Activated B cell treated with CpG ODN at 0.5 μM for 24 hours (primary cell): ENCODE results near the gene TCL1A. TPM values are rescaled to one million over a fixed set of nuclear protein-coding genes. Genes with fewer than 3 reads are reported as not detected.

ENCODE experiments used
- ATAC-seq: fragments of 200-7000 bp; cut with Tn5 transposase; one replicate; pipeline ENCODE4 v1.10.0; 2021; ENCODE audit warnings: low read depth, mild to moderate bottlenecking, moderate library complexity
- CTCF ChIA-PET: fragments of 350-600 bp; sonication (Branson Sonifier 250); formaldehyde crosslinking; loops from one replicate; lab custom pipeline; 2021; ENCODE audit warnings: antibody characterized with exemption; lab: Charles Lee
- POLR2A ChIA-PET: fragments of 350-600 bp; sonication (Branson Sonifier 250); formaldehyde crosslinking; loops from one replicate; lab custom pipeline; 2021; ENCODE audit warnings: antibody characterized with exemption; lab: Charles Lee
- DNase-seq: peaks from one replicate; pipeline ENCODE4 v3.0.0; 2022
- H3K27ac Mint-ChIP-seq: one replicate; pipeline ENCODE4 v1.8.0; 2020; ENCODE audit warnings: mixed read lengths
- H3K27me3 Mint-ChIP-seq: one replicate; pipeline ENCODE4 v1.8.0; 2021; ENCODE audit warnings: mixed read lengths
- H3K36me3 Mint-ChIP-seq: one replicate; pipeline ENCODE4 v1.8.0; 2021; ENCODE audit warnings: low read depth, mixed read lengths
- H3K4me1 Mint-ChIP-seq: one replicate; pipeline ENCODE4 v1.8.0; 2021; ENCODE audit warnings: mixed read lengths
- H3K4me3 Mint-ChIP-seq: one replicate; pipeline ENCODE4 v1.8.0; 2020; ENCODE audit warnings: mild to moderate bottlenecking, mixed read lengths
- H3K9me3 Mint-ChIP-seq: one replicate; pipeline ENCODE4 v1.8.0; 2020; ENCODE audit warnings: mixed read lengths
- CTCF ChIP-seq: fragments of 200-600 bp; IDR thresholded peaks from one replicate; pipeline ENCODE4 v1.8.0; 2022; ENCODE audit warnings: antibody characterized with exemption, mild to moderate bottlenecking
- intact Hi-C: fragments of 100-400 bp; cut with micrococcal nuclease; formaldehyde crosslinking; loops from one replicate; pipeline ENCODE4 v1.15.1; 2024
- total RNA-seq: library from RNA; stranded (reverse); gene quantifications from 2 replicates; pipeline ENCODE4 v1.2.3, GENCODE V29; 2022

The TCL1A gene
- total RNA-seq, 1 donor from 2014 or later, result 234 TPM

GRCh38 chr14:95710106-95710505, 3.8 kb downstream of the TCL1A start:
- H3K9me3 Mint-ChIP-seq, result no peaks in the 10 kb centered on the region
- intact Hi-C loops, result loop anchor here (10.0 kb wide), 1 partner anchor 265 kb away; no protein-coding TSS in a partner anchor
- ATAC-seq (no peak), DNase-seq (no peak)
- TF ChIP-seq CTCF, result no peak
- H3K4me1 Mint-ChIP-seq, result peaks cover 78% of the 10 kb centered on the region
- ChIA-PET CTCF (interaction anchor here (2.4 kb wide), 1 partner anchor 64 kb away, joined by 13 read pairs; no protein-coding TSS in a partner anchor), POLR2A (interaction anchor here (0.9 to 6.6 kb wide), 6 partner anchors 12 to 64 kb away, joined by 3 to 116 read pairs (median 18); no protein-coding TSS in a partner anchor)
- peaks cover 41% of the 10 kb centered on the region for H3K36me3 Mint-ChIP-seq
- H3K4me3 Mint-ChIP-seq, result no peak overlapping the region
- peaks cover 22% of the 10 kb centered on the region for H3K27me3 Mint-ChIP-seq
- H3K27ac Mint-ChIP-seq, result peak overlapping the region; percentile 94

- Mint-ChIP-seq H3K4me3 (peak overlapping the region; percentile 2), H3K4me1 (peaks cover 86% of the 10 kb centered on the region), H3K27ac (peak overlapping the region; percentile 83), H3K36me3 (peaks cover 31% of the 10 kb centered on the region), H3K9me3 (no peaks in the 10 kb centered on the region), H3K27me3 (peaks cover 12% of the 10 kb centered on the region)
- no peak for DNase-seq
- intact Hi-C loops, result loop anchor here (1.0 to 2.0 kb wide), 2 partner anchors 8 to 43 kb away; no protein-coding TSS in a partner anchor
- ChIA-PET POLR2A (interaction anchor here (1.0 to 6.6 kb wide), 2 partner anchors 9 to 21 kb away, joined by 3 to 116 read pairs; no protein-coding TSS in a partner anchor), CTCF (no interaction called here)
- ATAC-seq, result peak; percentile 50
- no peak for TF ChIP-seq CTCF
These were observed 6.6 kb downstream of the TCL1A start for GRCh38 chr14:95707327-95707726.

- Mint-ChIP-seq H3K36me3 (peaks cover 20% of the 10 kb centered on the region), H3K9me3 (peaks cover 2% of the 10 kb centered on the region), H3K27ac (peak overlapping the region; percentile 64), H3K27me3 (peaks cover 6% of the 10 kb centered on the region), H3K4me3 (no peak overlapping the region), H3K4me1 (peaks cover 86% of the 10 kb centered on the region)
- DNase-seq, result no peak
- no peak for TF ChIP-seq CTCF
- POLR2A ChIA-PET, result interaction anchor here (1.0 to 1.6 kb wide), 2 partner anchors 9 to 41 kb away, joined by 3 to 4 read pairs; no protein-coding TSS in a partner anchor
- intact Hi-C loops, result no loop called here
- ATAC-seq, result no peak
- CTCF ChIA-PET, result interaction anchor here (1.0 kb wide), 1 partner anchor 68 kb away, joined by 3 read pairs; no protein-coding TSS in a partner anchor
These were observed 8.4 kb downstream of the TCL1A start for GRCh38 chr14:95705518-95705917.

- peaks cover 3% of the 10 kb centered on the region for H3K27me3 Mint-ChIP-seq
- ATAC-seq (no peak), DNase-seq (no peak)
- POLR2A ChIA-PET, result interaction anchor here (0.7 kb wide), 1 partner anchor 49 kb away, joined by 8 read pairs; no protein-coding TSS in a partner anchor
- H3K27ac Mint-ChIP-seq, result peak overlapping the region; percentile 94
- no peak for TF ChIP-seq CTCF
- H3K9me3 Mint-ChIP-seq, result peaks cover 2% of the 10 kb centered on the region
- H3K4me1 Mint-ChIP-seq, result peaks cover 85% of the 10 kb centered on the region
- CTCF ChIA-PET, result interaction anchor here (1.5 kb wide), 1 partner anchor 71 kb away, joined by 5 read pairs; no protein-coding TSS in a partner anchor
- peaks cover 4% of the 10 kb centered on the region for H3K36me3 Mint-ChIP-seq
- intact Hi-C loops, result no loop called here
- peak overlapping the region; percentile 3 for H3K4me3 Mint-ChIP-seq
These were observed 10.1 kb downstream of the TCL1A start for GRCh38 chr14:95703805-95704204.

GRCh38 chr14:95703341-95703740, 10.6 kb downstream of the TCL1A start:
- peaks cover 2% of the 10 kb centered on the region for H3K36me3 Mint-ChIP-seq
- H3K27ac Mint-ChIP-seq, result peak overlapping the region; percentile 94
- DNase-seq, result no peak
- H3K27me3 Mint-ChIP-seq, result peaks cover 2% of the 10 kb centered on the region
- intact Hi-C loops, result no loop called here
- TF ChIP-seq CTCF, result no peak
- ChIA-PET POLR2A (interaction anchor here (0.7 to 1.3 kb wide), 2 partner anchors 8 to 48 kb away, joined by 6 to 8 read pairs; no protein-coding TSS in a partner anchor), CTCF (interaction anchor here (1.5 kb wide), 1 partner anchor 71 kb away, joined by 5 read pairs; no protein-coding TSS in a partner anchor)
- peaks cover 85% of the 10 kb centered on the region for H3K4me1 Mint-ChIP-seq
- ATAC-seq, result no peak
- peaks cover 2% of the 10 kb centered on the region for H3K9me3 Mint-ChIP-seq
- peak overlapping the region; percentile 3 for H3K4me3 Mint-ChIP-seq
